B cell (primary cell): Measurements from ENCODE around the gene SPIB. TPM values are rescaled to one million over a fixed set of nuclear protein-coding genes. Genes with fewer than 3 reads are reported as not detected.
A peak's percentile ranks its signal among the peaks of the same experiment; 100 is the strongest.

ENCODE experiments used
- ATAC-seq: fragments of 200-7000 bp; cut with Tn5 transposase; one replicate; pipeline ENCODE4 v1.10.0; 2021; ENCODE audit warnings: low read depth, mild to moderate bottlenecking, moderate number of reproducible peaks, moderate library complexity
- CTCF ChIA-PET: fragments of 350-600 bp; sonication (Branson Sonifier 250); formaldehyde crosslinking; loops from one replicate; lab custom pipeline; 2021; ENCODE audit warnings: antibody characterized with exemption, inconsistent platforms; lab: Charles Lee
- POLR2A ChIA-PET: fragments of 350-600 bp; sonication (Branson Sonifier 250); formaldehyde crosslinking; loops from one replicate; lab custom pipeline; 2021; ENCODE audit warnings: antibody characterized with exemption; lab: Charles Lee
- DNase-seq: peaks from one replicate; pipeline ENCODE4 v3.0.0; 2013
- H2AFZ ChIP-seq: 2 replicates; pipeline ENCODE4 v1.6.1; 2012; ENCODE audit warnings: mild to moderate bottlenecking, low read depth, low read length; ENCODE audit not compliant: insufficient read depth, poor library complexity, severe bottlenecking
- H3K27ac ChIP-seq, 2 donors: 1 replicate in 1 of 2; 2 replicates in 1 of 2; pipeline ENCODE4 v1.5.1; 2012 to 2013; ENCODE audit warnings: low read length in 2 of 2, mild to moderate bottlenecking in 2 of 2, moderate library complexity in 1 of 2
- H3K27me3 ChIP-seq, 4 experiments: fragments of 200-600 bp in 1 of 4; sonication (generic) in 1 of 4; replicated peaks in 1 of 4; 1 replicate in 2 of 4; 2 replicates in 2 of 4; pipeline versions ENCODE4 v1.6.1 to v1.7.0; 2013 to 2016; ENCODE audit warnings: low read length in 3 of 4, mild to moderate bottlenecking in 2 of 4, mixed read lengths in 1 of 4, moderate library complexity in 1 of 4; ENCODE audit not compliant: insufficient read depth in 4 of 4, control insufficient read depth in 3 of 4; ENCODE audit errors: control extremely low read depth in 1 of 4
- H3K36me3 ChIP-seq, 2 experiments: replicated peaks in 1 of 2; 1 replicate in 1 of 2; 2 replicates in 1 of 2; pipeline versions ENCODE4 v1.6.1 to v1.7.1; 2013; ENCODE audit warnings: low read length in 1 of 2; ENCODE audit not compliant: insufficient read depth in 2 of 2, control insufficient read depth in 1 of 2; ENCODE audit errors: control extremely low read depth in 1 of 2, extremely low read depth in 1 of 2
- H3K4me1 ChIP-seq, 2 donors: fragments of 200-600 bp in 1 of 2; sonication (generic) in 1 of 2; 1 replicate in 1 of 2; 2 replicates in 1 of 2; pipeline versions ENCODE4 v1.5.1 to v1.6.1; 2013 to 2017; ENCODE audit warnings: low read length in 2 of 2; ENCODE audit not compliant: control insufficient read depth in 2 of 2, insufficient read depth in 2 of 2
- H3K4me2 ChIP-seq: replicated peaks from 2 replicates; pipeline ENCODE3; 2012; ENCODE audit warnings: mild to moderate bottlenecking, low read depth, low read length; ENCODE audit not compliant: poor library complexity, severe bottlenecking
- H3K4me3 ChIP-seq, 5 experiments: fragments of 200-600 bp in 1 of 5; sonication (generic) in 1 of 5; 1 replicate in 3 of 5; 2 replicates in 2 of 5; pipeline versions ENCODE4 v1.5.1 to v1.7.0; 2011 to 2016; ENCODE audit warnings: low read length in 4 of 5, mild to moderate bottlenecking in 4 of 5, low read depth in 2 of 5, control low read depth in 1 of 5, moderate library complexity in 1 of 5; ENCODE audit not compliant: insufficient read depth in 1 of 5; ENCODE audit errors: control extremely low read depth in 1 of 5, extremely low read depth in 1 of 5
- H3K79me2 ChIP-seq: fragments of 200-600 bp; sonication (generic); one replicate; pipeline ENCODE4 v1.6.0; 2016; ENCODE audit warnings: low read length; ENCODE audit not compliant: control insufficient read depth, insufficient read depth
- H3K9ac ChIP-seq: fragments of 200-600 bp; sonication (generic); 2 replicates; pipeline ENCODE4 v1.6.1; 2017; ENCODE audit warnings: mild to moderate bottlenecking, low read length, moderate library complexity
- H3K9me3 ChIP-seq, 3 donors: one replicate each; pipeline versions ENCODE4 v1.6.1 to v1.7.1; 2013; ENCODE audit warnings: low read length in 2 of 3; ENCODE audit not compliant: control insufficient read depth in 2 of 3, insufficient read depth in 1 of 3; ENCODE audit errors: control extremely low read depth in 1 of 3
- H4K20me1 ChIP-seq: 2 replicates; pipeline ENCODE4 v1.6.0; 2012; ENCODE audit warnings: mild to moderate bottlenecking, low read length; ENCODE audit not compliant: insufficient read depth, control insufficient read depth, poor library complexity, severe bottlenecking
- H3K27ac Mint-ChIP-seq: one replicate; pipeline ENCODE4 v1.8.0; 2021; ENCODE audit warnings: mixed read lengths
- H3K27me3 Mint-ChIP-seq: one replicate; pipeline ENCODE4 v1.8.0; 2021; ENCODE audit warnings: mixed read lengths
- H3K4me1 Mint-ChIP-seq: one replicate; pipeline ENCODE4 v1.8.0; 2021; ENCODE audit warnings: mixed read lengths
- H3K4me3 Mint-ChIP-seq: one replicate; pipeline ENCODE4 v1.8.0; 2021; ENCODE audit warnings: mixed read lengths
- H3K9me3 Mint-ChIP-seq: one replicate; pipeline ENCODE4 v1.8.0; 2022; ENCODE audit warnings: mixed read lengths; ENCODE audit not compliant: insufficient read depth
- EZH2 ChIP-seq: IDR thresholded peaks from 2 replicates; pipeline ENCODE4 v1.6.1; 2012; ENCODE audit warnings: borderline replicate concordance, low read depth, mild to moderate bottlenecking, moderate library complexity, low read length; ENCODE audit not compliant: insufficient read depth, poor library complexity, severe bottlenecking
- WGBS: methylation state at CpG from one replicate; pipeline ENCODE4 v1.1.5; 2013; ENCODE audit warnings: missing lambda C conversion rate; ENCODE audit not compliant: insufficient coverage; 5-methylcytosine and 5-hydroxymethylcytosine counted together
- intact Hi-C: fragments of 100-400 bp; cut with micrococcal nuclease; formaldehyde crosslinking; loops from one replicate; pipeline ENCODE4 v1.10.0; 2022
- polyA plus RNA-seq: library from polyadenylated mRNA; depleted of rRNA; stranded (reverse); fragments of >200 nt; gene quantifications from 2 replicates; pipeline ENCODE4 v1.2.3, GENCODE V29; 2012
- total RNA-seq, 2 donors: library from RNA; stranded (reverse); fragments of 120-200 nt in 1 of 2; gene quantifications; 1 replicate in 1 of 2; 2 replicates in 1 of 2; pipeline versions ENCODE4 v1.2.3 to v1.2.4, GENCODE V29; 2013 to 2022
- TF ChIP-seq, protein P1 (sequence below): fragments of 200-600 bp; IDR thresholded peaks from one replicate; pipeline ENCODE4 v1.8.0; 2022; ENCODE audit warnings: antibody characterized with exemption, mild to moderate bottlenecking

The SPIB gene
- total and polyA plus RNA-seq, 2 donors (not counting 1 experiment from before 2014, with no cell fraction given), result 183 to 205 TPM

DNA sequence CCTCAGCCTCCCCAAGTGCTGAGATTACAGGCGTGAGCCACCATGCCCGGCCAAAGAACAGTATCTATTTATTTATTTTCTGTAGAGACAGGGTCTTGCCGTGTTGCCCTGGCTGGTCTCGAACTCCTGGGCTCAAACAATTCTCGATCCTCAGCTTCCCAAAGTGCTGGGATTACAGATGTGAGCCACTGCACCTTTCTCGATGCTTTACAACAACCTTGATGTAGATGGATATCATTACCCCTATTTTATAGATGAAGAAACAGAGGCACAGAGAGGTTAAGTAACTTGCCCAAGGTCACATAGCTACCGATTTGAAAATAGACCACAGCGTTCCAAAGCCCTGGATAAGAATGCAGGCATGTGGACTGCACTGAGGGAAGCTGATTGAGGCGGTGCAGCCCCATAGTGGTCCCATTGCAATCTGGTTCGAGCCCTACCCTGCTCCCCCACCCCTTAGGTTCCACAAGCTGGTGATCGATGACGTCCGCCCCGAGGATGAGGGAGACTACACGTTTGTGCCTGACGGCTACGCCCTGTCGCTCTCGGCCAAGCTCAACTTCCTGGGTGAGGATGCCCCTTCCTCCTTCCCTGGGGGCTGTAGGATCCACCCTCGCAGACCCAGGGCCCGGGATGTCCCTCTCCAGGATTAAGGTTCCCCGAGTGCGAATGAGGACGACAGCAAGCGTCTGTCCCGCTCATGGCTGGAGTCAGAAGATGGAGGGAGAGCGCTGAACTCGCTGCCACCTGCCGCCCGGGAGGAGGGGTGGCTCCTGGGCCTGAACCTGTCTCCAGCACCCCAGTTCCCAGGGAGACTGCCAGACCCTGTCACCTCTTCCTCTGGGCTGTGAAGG is 31.9 kb downstream of the SPIB start:
- Histone ChIP-seq H3K9ac (no peak overlapping the region), H2AFZ (no peak overlapping the region), H3K4me3 (no peak overlapping the region), H3K4me1 (no peaks in the 10 kb centered on the region), H3K9me3 (peaks cover 0 to 7% (median 0%) of the 10 kb centered on the region in 3 donors), H3K27ac (no peak overlapping the region), H3K79me2 (no peaks in the 10 kb centered on the region), H3K36me3 (no peaks in the 10 kb centered on the region), H4K20me1 (no peaks in the 10 kb centered on the region), H3K27me3 (no peaks in the 10 kb centered on the region), H3K4me2 (no peak overlapping the region)
- Mint-ChIP-seq H3K27me3 (no peaks in the 10 kb centered on the region), H3K27ac (peak overlapping the region; percentile 6), H3K9me3 (peaks cover 2% of the 10 kb centered on the region), H3K4me1 (peaks cover 8% of the 10 kb centered on the region), H3K4me3 (peak overlapping the region; percentile 63)
- POLR2A ChIA-PET, result interaction anchor here (1.4 kb wide), 1 partner anchor 20 kb away, joined by 7 read pairs; no protein-coding TSS in a partner anchor
- TF ChIP-seq, protein P1, sequence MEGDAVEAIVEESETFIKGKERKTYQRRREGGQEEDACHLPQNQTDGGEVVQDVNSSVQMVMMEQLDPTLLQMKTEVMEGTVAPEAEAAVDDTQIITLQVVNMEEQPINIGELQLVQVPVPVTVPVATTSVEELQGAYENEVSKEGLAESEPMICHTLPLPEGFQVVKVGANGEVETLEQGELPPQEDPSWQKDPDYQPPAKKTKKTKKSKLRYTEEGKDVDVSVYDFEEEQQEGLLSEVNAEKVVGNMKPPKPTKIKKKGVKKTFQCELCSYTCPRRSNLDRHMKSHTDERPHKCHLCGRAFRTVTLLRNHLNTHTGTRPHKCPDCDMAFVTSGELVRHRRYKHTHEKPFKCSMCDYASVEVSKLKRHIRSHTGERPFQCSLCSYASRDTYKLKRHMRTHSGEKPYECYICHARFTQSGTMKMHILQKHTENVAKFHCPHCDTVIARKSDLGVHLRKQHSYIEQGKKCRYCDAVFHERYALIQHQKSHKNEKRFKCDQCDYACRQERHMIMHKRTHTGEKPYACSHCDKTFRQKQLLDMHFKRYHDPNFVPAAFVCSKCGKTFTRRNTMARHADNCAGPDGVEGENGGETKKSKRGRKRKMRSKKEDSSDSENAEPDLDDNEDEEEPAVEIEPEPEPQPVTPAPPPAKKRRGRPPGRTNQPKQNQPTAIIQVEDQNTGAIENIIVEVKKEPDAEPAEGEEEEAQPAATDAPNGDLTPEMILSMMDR, result no peak
- no peak for TF ChIP-seq EZH2
- ATAC-seq (no peak), DNase-seq (no peak)
- CTCF ChIA-PET, result interaction anchor here (1.2 kb wide), 1 partner anchor 11 kb away, joined by 6 read pairs; no protein-coding TSS in a partner anchor
- intact Hi-C loops, result no loop called here
- WGBS, result 79% methylated on average over 24 of the region's 30 CpGs

GRCh38 chr19:50451223-50451534 is 32.4 kb downstream of the SPIB start:
- no peak overlapping the region for H2AFZ ChIP-seq
- Mint-ChIP-seq H3K9me3 (peaks cover 2% of the 10 kb centered on the region), H3K27me3 (no peaks in the 10 kb centered on the region), H3K4me3 (peak overlapping the region; percentile 63), H3K4me1 (peaks cover 8% of the 10 kb centered on the region), H3K27ac (peak overlapping the region; percentile 6)
- H3K27me3 ChIP-seq, result no peaks in the 10 kb centered on the region
- TF ChIP-seq EZH2, result no peak
- TF ChIP-seq, protein P1, result no peak
- no peak for ATAC-seq
- no peak for DNase-seq
- WGBS, result 73% methylated on average over 7 of the region's 13 CpGs
- no peaks in the 10 kb centered on the region for H3K36me3 ChIP-seq
- intact Hi-C loops, result no loop called here
- ChIA-PET POLR2A (interaction anchor here (1.4 kb wide), 1 partner anchor 21 kb away, joined by 7 read pairs; no protein-coding TSS in a partner anchor), CTCF (interaction anchor here (1.2 kb wide), 1 partner anchor 10 kb away, joined by 6 read pairs; no protein-coding TSS in a partner anchor)
- H3K4me2 ChIP-seq, result no peak overlapping the region
- H4K20me1 ChIP-seq, result no peaks in the 10 kb centered on the region
- H3K27ac ChIP-seq, result no peak overlapping the region
- H3K4me1 ChIP-seq, result no peaks in the 10 kb centered on the region
- peaks cover 0 to 7% (median 0%) of the 10 kb centered on the region in 3 donors for H3K9me3 ChIP-seq
- no peak overlapping the region for H3K9ac ChIP-seq
- H3K4me3 ChIP-seq, result no peak overlapping the region
- H3K79me2 ChIP-seq, result no peaks in the 10 kb centered on the region
